ENCODE data around the gene RFC4.

The RFC4 gene

DNA sequence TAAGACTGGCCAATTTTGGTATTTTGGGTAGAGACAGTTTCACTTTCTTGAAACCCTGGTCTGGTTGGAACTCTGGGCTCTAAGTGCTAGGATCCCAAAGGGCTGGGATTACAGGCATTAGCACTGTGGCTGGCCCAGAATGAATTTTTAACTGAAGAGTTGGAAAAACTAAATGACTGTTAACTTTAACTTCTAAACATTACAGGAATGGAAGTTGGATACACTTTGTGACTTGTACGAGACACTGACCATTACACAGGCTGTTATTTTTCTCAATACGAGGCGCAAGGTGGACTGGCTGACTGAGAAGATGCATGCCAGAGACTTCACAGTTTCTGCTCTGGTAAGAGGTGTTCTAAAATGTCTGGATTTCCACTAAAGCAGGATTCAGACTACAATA, 19.4 kb downstream of the RFC4 start:
- DNase-seq (ENCODE audit: low read depth in 2 of 2): no peak

DNA sequence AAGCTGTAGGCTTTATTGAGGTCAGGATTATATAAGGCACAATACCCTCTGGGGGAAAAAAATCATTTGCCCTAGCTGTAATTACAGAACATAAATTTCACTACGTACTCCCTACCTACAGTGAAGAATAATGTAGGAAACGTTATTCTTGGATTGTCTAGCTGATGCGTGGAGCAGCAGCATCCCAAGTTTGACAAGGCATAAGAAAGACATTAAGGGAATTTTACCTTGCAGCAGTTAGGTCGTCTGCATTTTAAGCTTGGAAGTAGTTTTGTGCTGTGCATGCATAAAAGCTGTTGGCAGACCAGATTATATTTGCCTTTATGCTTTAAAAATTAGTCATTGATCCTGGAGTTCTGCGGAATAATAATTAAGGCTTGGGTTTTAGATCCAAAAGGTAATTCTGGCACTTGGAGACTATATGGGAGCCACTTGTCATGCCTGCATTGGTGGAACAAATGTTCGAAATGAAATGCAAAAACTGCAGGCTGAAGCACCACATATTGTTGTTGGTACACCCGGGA, 20.7 kb downstream of the RFC4 start:
- DNase-seq (ENCODE audit: low read depth in 2 of 2): no peak

DNA sequence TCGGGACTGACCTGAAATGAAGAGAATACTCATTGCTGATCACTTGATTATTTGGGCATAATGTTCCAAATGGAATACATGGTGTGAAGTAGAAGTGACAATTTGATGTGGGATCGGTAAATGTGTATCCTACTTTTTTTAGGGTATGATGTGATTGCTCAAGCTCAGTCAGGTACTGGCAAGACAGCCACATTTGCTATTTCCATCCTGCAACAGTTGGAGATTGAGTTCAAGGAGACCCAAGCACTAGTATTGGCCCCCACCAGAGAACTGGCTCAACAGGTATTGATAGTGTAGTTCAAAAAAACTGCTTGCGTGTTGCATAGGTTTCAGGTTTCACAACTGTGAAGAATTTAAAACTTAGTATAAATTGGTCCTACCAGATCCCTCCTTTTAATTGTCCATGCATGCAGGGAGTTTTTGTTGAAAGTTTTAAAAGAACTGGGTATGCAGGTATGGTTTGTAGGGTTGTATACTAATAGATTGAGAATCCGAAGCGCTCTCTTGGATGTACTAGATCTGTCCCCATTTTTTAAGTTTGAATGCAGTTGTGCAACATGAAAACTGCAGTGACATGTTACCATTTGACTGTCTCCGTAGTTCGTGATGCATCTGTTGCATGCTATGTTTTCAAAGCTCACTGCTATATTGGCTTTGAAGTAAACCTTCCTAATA, 21.3 kb downstream of the RFC4 start:
- no peak for DNase-seq (ENCODE audit: low read depth in 2 of 2)

DNA sequence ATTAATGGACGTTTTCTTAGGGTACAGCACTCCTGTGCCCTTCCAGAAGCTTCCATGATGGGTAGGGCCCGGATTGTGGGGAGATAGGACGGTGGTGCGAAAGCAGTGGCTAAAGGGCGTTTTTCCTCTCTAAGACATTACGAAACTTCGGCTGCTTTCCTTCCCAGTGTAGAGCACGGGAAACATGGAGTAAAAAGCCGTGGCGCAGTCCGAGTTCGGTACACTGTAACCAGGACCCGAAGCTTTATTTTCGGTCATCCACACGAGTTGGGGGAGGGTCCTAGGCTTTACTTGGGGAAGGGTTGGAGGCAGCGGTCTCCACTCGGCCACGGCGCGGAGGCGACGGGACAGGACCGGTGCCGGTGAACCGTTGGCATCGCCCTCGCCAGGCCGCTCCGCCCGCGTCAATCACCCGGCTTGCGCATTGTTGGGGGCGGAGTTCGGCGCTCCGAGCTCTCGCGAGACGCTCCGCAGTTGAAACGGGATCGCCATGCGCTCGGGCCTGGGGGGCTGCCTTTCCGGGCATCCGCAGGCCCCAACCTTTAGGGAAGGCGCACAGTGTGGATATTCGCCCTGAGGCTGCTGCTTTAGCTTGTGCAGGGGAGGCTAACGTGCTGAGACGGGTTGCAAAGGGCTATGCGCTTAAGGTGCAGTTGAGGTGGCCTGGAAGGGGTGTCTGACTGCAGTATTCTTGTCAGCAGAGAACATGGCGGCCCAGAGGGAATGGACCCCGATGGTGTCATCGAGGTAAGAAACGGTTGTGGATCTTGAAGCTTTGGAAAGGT, 22.4 kb downstream of the RFC4 start:
- DNase-seq (ENCODE audit: low read depth in 2 of 2): peak; percentile 40 to 48

DNA sequence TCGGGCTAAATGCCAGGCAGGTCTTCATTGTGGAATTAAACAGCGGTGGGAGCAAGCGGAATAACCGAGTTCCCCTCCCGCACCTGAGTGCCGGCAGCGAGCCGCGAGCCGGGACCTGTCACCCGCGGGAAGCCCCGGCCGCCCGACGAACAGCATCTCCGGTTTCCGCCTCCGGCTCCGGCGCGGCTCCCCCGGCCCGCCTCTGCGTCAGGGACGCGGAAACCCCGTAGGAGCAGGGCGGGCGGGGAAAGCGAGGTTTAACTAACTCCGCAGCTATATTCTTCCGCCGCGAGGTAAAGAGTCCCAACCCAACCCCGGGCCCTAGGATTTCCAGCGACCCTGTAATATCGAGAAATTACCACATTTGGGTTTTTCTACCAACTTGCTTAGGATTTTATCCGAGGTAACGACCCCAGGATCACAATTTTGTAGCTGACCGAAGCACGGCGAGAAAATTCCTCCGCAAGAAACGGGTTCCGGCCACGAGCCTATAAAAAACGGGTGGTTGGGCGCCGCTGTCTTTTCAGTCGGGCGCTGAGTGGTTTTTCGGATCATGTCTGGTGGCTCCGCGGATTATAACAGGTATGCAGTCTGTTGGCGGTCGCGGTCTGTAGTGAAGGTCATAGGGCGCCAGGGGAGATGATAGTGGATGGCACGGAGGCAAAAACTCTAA, 23.1 kb downstream of the RFC4 start, which contains the start of gene EIF4A2:
Gene EIF4A2 (plus strand): TSS at position 520 of the 673 bp plus-strand sequence. CDS start 34 bp downstream, at position 554.
- DNase-seq (ENCODE audit: low read depth in 2 of 2): peak; percentile 77 to 82

- DNase-seq (ENCODE audit: low read depth in 2 of 2): no peak
Measured at GRCh38 chr3:186782542-186783057, 23.7 kb downstream of the RFC4 start.

- DNase-seq (ENCODE audit: low read depth in 2 of 2): no peak
Measured at GRCh38 chr3:186779204-186779603, 27.1 kb downstream of the RFC4 start.

DNA sequence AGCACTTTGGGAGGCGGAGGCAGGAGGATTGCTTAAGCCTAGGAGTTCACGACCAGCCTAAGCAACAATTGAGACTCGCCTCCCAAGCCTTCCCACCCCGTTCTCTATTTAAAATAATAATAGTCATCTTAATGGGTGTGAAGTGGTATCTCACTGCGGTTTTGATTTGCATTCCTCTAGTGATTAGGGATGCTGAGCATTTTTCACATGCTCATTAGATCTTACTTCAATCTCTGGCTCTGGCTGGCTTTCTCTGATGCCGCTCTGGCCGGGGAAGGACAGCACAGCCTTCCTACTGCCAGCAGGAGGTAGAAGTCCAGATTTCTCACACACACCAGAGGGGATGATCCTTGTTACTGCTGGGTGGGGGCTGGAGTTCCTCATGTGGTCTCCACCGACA, 30.3 kb downstream of the RFC4 start:
- DNase-seq (ENCODE audit: low read depth in 2 of 2): no peak

GRCh38 chr3:186772701-186773417, 33.4 kb downstream of the RFC4 start:
- peak in 1 of 2 donors; percentile 19 for DNase-seq (ENCODE audit: low read depth in 2 of 2)

DNA sequence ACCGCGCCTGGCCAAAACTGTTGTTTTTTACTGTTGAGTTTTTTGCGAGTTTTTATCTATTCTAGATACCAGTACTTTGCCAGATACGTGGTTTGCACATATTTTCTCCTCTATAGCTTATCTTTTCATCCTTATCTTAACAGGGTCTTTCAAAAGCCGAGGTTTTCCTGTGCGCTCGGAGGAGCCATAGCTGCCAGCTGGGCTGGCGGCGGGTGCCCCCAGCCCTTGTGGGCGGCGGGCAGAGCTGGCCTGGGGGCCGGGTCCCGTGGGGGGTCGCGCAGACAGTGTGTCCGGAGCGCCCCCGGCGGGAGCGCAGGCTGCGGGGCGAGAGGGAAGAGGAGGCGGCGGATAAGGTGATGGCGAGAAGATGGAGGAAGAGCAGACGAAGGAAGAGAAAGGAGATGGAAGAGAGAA, 34.0 kb downstream of the RFC4 start:
- DNase-seq (ENCODE audit: low read depth in 2 of 2): no peak

- DNase-seq (ENCODE audit: low read depth in 2 of 2): no peak
Measured at GRCh38 chr3:186760897-186761447, 45.3 kb downstream of the RFC4 start.

DNA sequence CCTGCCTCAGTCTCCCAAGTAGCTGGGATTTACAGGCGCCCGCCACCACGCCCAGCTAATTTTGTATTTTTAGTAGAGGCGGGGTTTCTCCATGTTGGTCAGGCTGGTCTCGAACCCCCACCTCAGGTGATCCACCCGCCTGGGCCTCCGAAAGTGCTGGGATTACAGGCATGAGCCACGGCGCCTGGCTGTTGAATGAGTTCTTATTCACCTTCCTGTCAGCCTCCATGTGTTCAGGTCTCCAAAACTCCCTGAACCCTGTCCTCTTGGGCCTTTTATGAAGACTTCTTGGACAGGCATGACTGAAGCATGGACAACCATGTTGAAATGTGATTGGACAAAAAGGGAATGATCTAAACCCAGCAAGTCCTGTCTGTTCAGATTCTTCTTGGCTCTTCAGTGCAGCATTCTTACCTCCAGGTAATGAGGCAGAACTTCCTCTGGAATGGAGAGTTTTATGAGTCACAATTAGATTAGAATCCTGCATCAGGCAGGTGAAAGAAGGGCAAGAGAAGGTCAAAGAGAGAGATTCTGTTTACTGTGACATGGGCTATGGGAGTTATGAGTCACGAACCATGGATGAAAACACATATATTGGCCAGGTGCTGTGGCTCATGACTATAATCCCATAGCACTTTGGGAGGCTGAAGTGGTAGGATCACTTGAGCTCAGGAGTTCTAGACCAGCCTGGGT, 46.0 kb downstream of the RFC4 start:
- no peak for DNase-seq (ENCODE audit: low read depth in 2 of 2)

- DNase-seq (ENCODE audit: low read depth in 2 of 2): no peak
Measured at GRCh38 chr3:186759231-186759930, 46.9 kb downstream of the RFC4 start.

DNA sequence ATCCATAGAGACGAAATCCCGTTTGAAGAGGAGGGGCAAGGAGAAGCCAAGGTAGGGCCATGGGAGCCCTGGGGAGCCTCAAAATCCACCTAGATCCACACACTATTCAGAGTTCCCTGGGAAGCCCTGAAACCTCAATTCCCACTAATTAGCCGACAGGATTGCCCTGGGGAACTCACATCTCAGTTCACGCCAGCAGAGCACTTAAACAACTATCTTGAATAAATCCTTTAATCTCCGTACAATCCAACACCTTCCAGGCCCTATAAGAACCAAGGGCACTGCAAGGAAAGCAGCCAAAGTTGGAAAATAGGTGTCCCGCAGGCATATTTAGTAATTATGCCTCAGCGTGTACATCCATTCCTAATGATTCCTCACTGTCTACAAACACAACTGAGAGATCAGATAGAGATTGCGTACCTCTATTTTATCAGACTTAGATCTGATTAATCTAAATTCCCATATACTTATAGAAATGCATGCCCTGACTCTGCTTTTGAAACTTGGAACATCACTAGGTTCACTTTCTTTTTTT, 48.5 kb downstream of the RFC4 start:
- DNase-seq (ENCODE audit: low read depth in 2 of 2): no peak

DNA sequence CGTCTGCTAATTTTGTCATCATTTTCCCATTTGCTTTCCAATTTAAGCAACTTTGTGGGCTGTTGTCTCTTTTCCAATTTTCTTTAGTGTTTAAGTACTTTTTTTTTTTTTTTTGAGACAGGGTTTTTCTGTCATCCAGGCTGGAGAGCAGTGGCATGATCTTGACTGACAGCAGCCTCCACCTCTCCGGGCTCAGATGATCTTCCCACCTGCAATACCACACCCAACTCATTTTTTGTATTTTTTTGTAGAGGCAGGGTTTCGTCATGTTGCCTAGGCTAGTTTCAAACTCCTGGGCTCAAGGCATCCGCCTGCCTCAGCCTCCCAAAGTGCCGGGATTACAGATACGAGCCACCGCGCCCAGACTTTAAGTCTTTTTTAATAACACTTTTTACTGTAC, 49.1 kb downstream of the RFC4 start:
- no peak for DNase-seq (ENCODE audit: low read depth in 2 of 2)

- DNase-seq (ENCODE audit: low read depth in 2 of 2): no peak
Measured at GRCh38 chr3:186754871-186755270, 51.4 kb downstream of the RFC4 start.

DNA sequence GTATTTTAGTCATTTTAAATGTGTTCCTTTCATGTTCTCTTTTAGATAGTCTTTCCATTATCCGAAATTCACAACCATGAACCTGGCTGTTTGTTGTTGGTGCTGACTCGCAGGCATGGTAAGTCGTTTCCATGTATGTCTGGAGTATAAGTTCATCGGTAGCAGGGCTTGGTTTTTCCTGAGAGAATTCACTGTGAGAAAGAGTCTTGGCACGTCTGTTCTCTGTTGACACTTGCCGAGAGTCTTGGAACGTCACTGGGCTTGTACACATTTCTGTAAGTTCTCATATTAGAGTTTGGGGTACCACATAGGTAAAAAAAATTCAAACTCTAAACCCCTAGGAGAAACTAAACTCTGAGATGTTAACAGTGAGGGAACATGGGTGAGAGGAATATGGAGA, 52.3 kb downstream of the RFC4 start:
- no peak for DNase-seq (ENCODE audit: low read depth in 2 of 2)

- no peak for DNase-seq (ENCODE audit: low read depth in 2 of 2)
Measured at GRCh38 chr3:186751480-186751879, 54.8 kb downstream of the RFC4 start.

GRCh38 chr3:186750316-186750715, 56.0 kb downstream of the RFC4 start:
- no peak for DNase-seq (ENCODE audit: low read depth in 2 of 2)

- no peak for DNase-seq (ENCODE audit: low read depth in 2 of 2)
Measured at GRCh38 chr3:186746008-186746407, 60.3 kb downstream of the RFC4 start.

Measured in stimulated activated CD4-positive, alpha-beta T cell treated with anti-CD3 and anti-CD28 coated beads, Interleukin-1b, Interleukin-23, amount 100 ng/mL, for 1 hour (primary cell).